Natural killer cell treated with Interleukin-12 subunit alpha and Interleukin-12 subunit beta and Interleukin-15 and Interleukin-18, amount 100 ng/mL, for 72 hours (primary cell): ENCODE results near the gene NEK2. TPM values are rescaled to one million over a fixed set of nuclear protein-coding genes. Genes with fewer than 3 reads are reported as not detected.
"Not testable (repeated sequence)": the region's sequence is repeated elsewhere in the genome, so short reads cannot be mapped to it uniquely, and the experiment has no call there.

ENCODE experiments used
- ATAC-seq, 2 donors: fragments of 150-1000 bp; cut with Tn5 transposase in 1 of 2; sonication (Bioruptor Pico), chemical (Tn5 transposase) in 1 of 2; 2 replicates each; pipeline ENCODE4 v1.10.0; 2021
- DNase-seq: peaks from one replicate; pipeline ENCODE4 v3.0.0; 2022; ENCODE audit warnings: low spot score
- H3K27ac Mint-ChIP-seq, 2 donors: 1 replicate in 1 of 2; 2 replicates in 1 of 2; pipeline ENCODE4 v1.8.0; 2022; ENCODE audit warnings: mixed read lengths in 2 of 2, mild to moderate bottlenecking in 1 of 2, moderate library complexity in 1 of 2
- H3K27me3 Mint-ChIP-seq, 2 donors: 1 replicate in 1 of 2; 2 replicates in 1 of 2; pipeline ENCODE4 v1.8.0; 2022; ENCODE audit warnings: mixed read lengths in 2 of 2
- H3K36me3 Mint-ChIP-seq: one replicate; pipeline ENCODE4 v1.8.0; 2022; ENCODE audit warnings: mixed read lengths
- H3K4me1 Mint-ChIP-seq, 2 donors: 1 replicate in 1 of 2; 2 replicates in 1 of 2; pipeline ENCODE4 v1.8.0; 2022; ENCODE audit warnings: low read depth in 2 of 2, mixed read lengths in 2 of 2, mild to moderate bottlenecking in 1 of 2
- H3K4me3 Mint-ChIP-seq: one replicate; pipeline ENCODE4 v1.8.0; 2022; ENCODE audit warnings: mixed read lengths
- H3K9me3 Mint-ChIP-seq: 2 replicates; pipeline ENCODE4 v1.8.0; 2022; ENCODE audit warnings: mixed read lengths
- total RNA-seq, 2 donors: library from RNA; stranded (reverse); gene quantifications; one replicate each; pipeline ENCODE4 v1.2.3, GENCODE V29; 2022

NEK2 gene
- total RNA-seq, 2 donors from 2014 or later: 12.8 to 25.2 TPM

- DNase-seq: no peak
- H3K9me3 Mint-ChIP-seq: no peaks in the 10 kb centered on the region
- no peaks in the 10 kb centered on the region for H3K36me3 Mint-ChIP-seq
Observed at GRCh38 chr1:211639475-211640300, 35.7 kb downstream of the NEK2 start.

GRCh38 chr1:211638689-211639101 is 36.7 kb downstream of the NEK2 start:
- Mint-ChIP-seq H3K9me3 (no peaks in the 10 kb centered on the region), H3K36me3 (no peaks in the 10 kb centered on the region), H3K27ac (no peak overlapping the region), H3K27me3 (peaks cover 0 to 2% of the 10 kb centered on the region in 2 donors), H3K4me1 (peaks cover 3 to 12% of the 10 kb centered on the region in 2 donors), H3K4me3 (no peak overlapping the region)
- ATAC-seq (no peak), DNase-seq (no peak)

More at GRCh38 chr1:211639475-211640300, 35.7 kb downstream of the NEK2 start:
- H3K27ac Mint-ChIP-seq: no peak overlapping the region
- peaks cover 0 to 2% of the 10 kb centered on the region in 2 donors for H3K27me3 Mint-ChIP-seq
- H3K4me1 Mint-ChIP-seq: peaks cover 7 to 14% of the 10 kb centered on the region in 2 donors
- ATAC-seq: no peak
- H3K4me3 Mint-ChIP-seq: no peak overlapping the region

GRCh38 chr1:211638246-211638645 is 37.2 kb downstream of the NEK2 start:
- DNase-seq (peak; percentile 6), ATAC-seq (no peak)
- Mint-ChIP-seq H3K4me1 (peaks cover 0 to 7% of the 10 kb centered on the region in 2 donors), H3K36me3 (no peaks in the 10 kb centered on the region), H3K4me3 (no peak overlapping the region), H3K27ac (no peak overlapping the region), H3K27me3 (peaks cover 0 to 5% of the 10 kb centered on the region in 2 donors), H3K9me3 (no peaks in the 10 kb centered on the region)

GRCh38 chr1:211637066-211637465 is 38.4 kb downstream of the NEK2 start:
- H3K4me3 Mint-ChIP-seq: no peak overlapping the region
- peaks cover 0 to under 1% of the 10 kb centered on the region in 2 donors for H3K4me1 Mint-ChIP-seq
- H3K9me3 Mint-ChIP-seq: no peaks in the 10 kb centered on the region
- no peaks in the 10 kb centered on the region for H3K36me3 Mint-ChIP-seq
- DNase-seq (no peak), ATAC-seq (no peak)
- peaks cover 0 to 5% of the 10 kb centered on the region in 2 donors for H3K27me3 Mint-ChIP-seq
- no peak overlapping the region for H3K27ac Mint-ChIP-seq

- not testable (repeated sequence) for ATAC-seq, H3K27ac Mint-ChIP-seq, H3K36me3 Mint-ChIP-seq, H3K4me1 Mint-ChIP-seq, H3K9me3 Mint-ChIP-seq, H3K27me3 Mint-ChIP-seq, H3K4me3 Mint-ChIP-seq, DNase-seq
Observed at GRCh38 chr1:211636575-211637029, 38.8 kb downstream of the NEK2 start.

- no peaks in the 10 kb centered on the region for H3K36me3 Mint-ChIP-seq
- ATAC-seq (no peak), DNase-seq (no peak)
- H3K27ac Mint-ChIP-seq: no peak overlapping the region
- peaks cover 0 to 7% of the 10 kb centered on the region in 2 donors for H3K4me1 Mint-ChIP-seq
- H3K9me3 Mint-ChIP-seq: no peaks in the 10 kb centered on the region
- H3K4me3 Mint-ChIP-seq: no peak overlapping the region
- peaks cover 0 to 5% of the 10 kb centered on the region in 2 donors for H3K27me3 Mint-ChIP-seq
Observed at GRCh38 chr1:211635597-211636205, 39.7 kb downstream of the NEK2 start.

GRCh38 chr1:211634931-211635330 is 40.5 kb downstream of the NEK2 start:
- H3K27ac Mint-ChIP-seq: no peak overlapping the region
- H3K9me3 Mint-ChIP-seq: no peaks in the 10 kb centered on the region
- H3K36me3 Mint-ChIP-seq: no peaks in the 10 kb centered on the region
- ATAC-seq (no peak), DNase-seq (no peak)
- H3K4me3 Mint-ChIP-seq: no peak overlapping the region
- H3K4me1 Mint-ChIP-seq: peaks cover 0 to 7% of the 10 kb centered on the region in 2 donors
- H3K27me3 Mint-ChIP-seq: peaks cover 0 to 5% of the 10 kb centered on the region in 2 donors

- H3K27me3 Mint-ChIP-seq: peaks cover 0 to 5% of the 10 kb centered on the region in 2 donors
- no peak for ATAC-seq
- no peak for DNase-seq
- H3K36me3 Mint-ChIP-seq: no peaks in the 10 kb centered on the region
- no peaks in the 10 kb centered on the region for H3K9me3 Mint-ChIP-seq
- no peak overlapping the region for H3K27ac Mint-ChIP-seq
- no peak overlapping the region for H3K4me3 Mint-ChIP-seq
- H3K4me1 Mint-ChIP-seq: peaks cover 0 to 7% of the 10 kb centered on the region in 2 donors
Observed at GRCh38 chr1:211634461-211634860, 41.0 kb downstream of the NEK2 start.

GRCh38 chr1:211633524-211633846 is 41.9 kb downstream of the NEK2 start:
- peaks cover 0 to 7% of the 10 kb centered on the region in 2 donors for H3K4me1 Mint-ChIP-seq
- no peaks in the 10 kb centered on the region for H3K36me3 Mint-ChIP-seq
- H3K27me3 Mint-ChIP-seq: peaks cover 0 to 5% of the 10 kb centered on the region in 2 donors
- no peak for ATAC-seq
- no peak overlapping the region for H3K27ac Mint-ChIP-seq
- H3K4me3 Mint-ChIP-seq: no peak overlapping the region
- no peak for DNase-seq
- no peaks in the 10 kb centered on the region for H3K9me3 Mint-ChIP-seq

- no peak for DNase-seq
- ATAC-seq: peak in 1 of 2 donors; percentile 51
- Mint-ChIP-seq H3K36me3 (no peaks in the 10 kb centered on the region), H3K27ac (no peak overlapping the region), H3K4me3 (no peak overlapping the region), H3K4me1 (peaks cover 0 to 7% of the 10 kb centered on the region in 2 donors), H3K27me3 (peaks cover 0 to 5% of the 10 kb centered on the region in 2 donors), H3K9me3 (no peaks in the 10 kb centered on the region)
Observed at GRCh38 chr1:211632808-211633523, 42.5 kb downstream of the NEK2 start.

- Mint-ChIP-seq H3K27ac (no peak overlapping the region), H3K27me3 (peaks cover 0 to 5% of the 10 kb centered on the region in 2 donors), H3K4me3 (no peak overlapping the region), H3K9me3 (no peaks in the 10 kb centered on the region), H3K4me1 (peaks cover 0 to 7% of the 10 kb centered on the region in 2 donors), H3K36me3 (no peaks in the 10 kb centered on the region)
- DNase-seq (no peak), ATAC-seq (peak; percentile 36 to 57)
Observed at GRCh38 chr1:211632117-211632807, 43.2 kb downstream of the NEK2 start.

GRCh38 chr1:211631168-211631567 is 44.3 kb downstream of the NEK2 start:
- H3K4me3 Mint-ChIP-seq: no peak overlapping the region

More at GRCh38 chr1:211631168-211631567, 44.3 kb downstream of the NEK2 start:
- H3K27ac Mint-ChIP-seq: no peak overlapping the region
- ATAC-seq (no peak), DNase-seq (no peak)
- H3K4me1 Mint-ChIP-seq: peaks cover 0 to 7% of the 10 kb centered on the region in 2 donors
- peaks cover 0 to 5% of the 10 kb centered on the region in 2 donors for H3K27me3 Mint-ChIP-seq
- H3K36me3 Mint-ChIP-seq: no peaks in the 10 kb centered on the region
- no peaks in the 10 kb centered on the region for H3K9me3 Mint-ChIP-seq
